Measurements from ENCODE around the gene TAP1. TPM values are rescaled to one million over a fixed set of nuclear protein-coding genes. Genes with fewer than 3 reads are reported as not detected.

TAP1 gene
- total and polyA plus RNA-seq, 10 of the 15 experiments (the other 5 are each of a cell fraction or from before 2014, with no cell fraction given): 33.4 to 249 (median 169) TPM

- TF ChIP-seq EZH2 (IDR thresholded peaks at IDR 0.05; ENCODE audit: borderline replicate concordance, control insufficient read depth, low read depth, low read length) (no peak), STAT1 (conservative IDR thresholded peaks at IDR 0.05) (no peak), EED (IDR thresholded peaks at IDR 0.05; ENCODE audit: low read depth) (no peak), POLR2A (IDR thresholded peaks at IDR 0.05; ENCODE audit: low read depth, low read length) (peak; percentile 81), CREB1 (IDR thresholded peaks at IDR 0.05; ENCODE audit: low read depth) (no peak), MTA3 (IDR thresholded peaks at IDR 0.05; ENCODE audit: borderline replicate concordance, low read length) (no peak), POLR2AphosphoS5 (IDR thresholded peaks at IDR 0.05; ENCODE audit: low read length) (peak; percentile 64; the same call in 1 of the 2 replicates), ESRRA (IDR thresholded peaks at IDR 0.05; ENCODE audit: low read length) (0 out of 2 replicates have a peak, but pooled peaks have one; percentile 49), MXI1 (IDR thresholded peaks at IDR 0.05; ENCODE audit: low read depth, low read length) (no peak), PBX3 (IDR thresholded peaks at IDR 0.05; ENCODE audit: insufficient replicate concordance, low read depth, low read length) (peak; percentile 2), SMAD5 (IDR thresholded peaks at IDR 0.05; ENCODE audit: low read depth) (peak; percentile 86; the same call in 1 of the 2 replicates), POLR2AphosphoS2 (IDR thresholded peaks at IDR 0.05; ENCODE audit: low read depth, low read length) (peak; percentile 95), TCF7 (IDR thresholded peaks at IDR 0.05; ENCODE audit: borderline replicate concordance) (no peak)
These were observed 8.6 kb downstream of the TAP1 start (continued) for GRCh38 chr6:32844839-32845383.
